ENCODE results near the gene HNRNPA0.

HNRNPA0 gene

GRCh38 chr5:137741718-137742117, 12.4 kb downstream of the HNRNPA0 start:
- Histone ChIP-seq H3K4me3 (IDR thresholded peaks at IDR 0.05; ENCODE audit: insufficient read depth, low read depth, low read length) (no peak overlapping the region), H3K4me2 (no peak overlapping the region), H4K20me1 (ENCODE audit: insufficient read depth) (no peaks in the 10 kb centered on the region), H2AFZ (ENCODE audit: low read depth) (no peak overlapping the region), H3K27ac (no peak overlapping the region), H3K9ac (no peak overlapping the region), H3K4me1 (ENCODE audit: low read depth, poor library complexity, severe bottlenecking) (peaks cover 3% of the 10 kb centered on the region), H3K79me2 (ENCODE audit: insufficient read depth, low read depth) (no peaks in the 10 kb centered on the region), H3K27me3 (ENCODE audit: insufficient read depth, low read depth) (no peaks in the 10 kb centered on the region), H3K36me3 (ENCODE audit: insufficient read depth) (no peaks in the 10 kb centered on the region)
- TF ChIP-seq, protein P1, sequence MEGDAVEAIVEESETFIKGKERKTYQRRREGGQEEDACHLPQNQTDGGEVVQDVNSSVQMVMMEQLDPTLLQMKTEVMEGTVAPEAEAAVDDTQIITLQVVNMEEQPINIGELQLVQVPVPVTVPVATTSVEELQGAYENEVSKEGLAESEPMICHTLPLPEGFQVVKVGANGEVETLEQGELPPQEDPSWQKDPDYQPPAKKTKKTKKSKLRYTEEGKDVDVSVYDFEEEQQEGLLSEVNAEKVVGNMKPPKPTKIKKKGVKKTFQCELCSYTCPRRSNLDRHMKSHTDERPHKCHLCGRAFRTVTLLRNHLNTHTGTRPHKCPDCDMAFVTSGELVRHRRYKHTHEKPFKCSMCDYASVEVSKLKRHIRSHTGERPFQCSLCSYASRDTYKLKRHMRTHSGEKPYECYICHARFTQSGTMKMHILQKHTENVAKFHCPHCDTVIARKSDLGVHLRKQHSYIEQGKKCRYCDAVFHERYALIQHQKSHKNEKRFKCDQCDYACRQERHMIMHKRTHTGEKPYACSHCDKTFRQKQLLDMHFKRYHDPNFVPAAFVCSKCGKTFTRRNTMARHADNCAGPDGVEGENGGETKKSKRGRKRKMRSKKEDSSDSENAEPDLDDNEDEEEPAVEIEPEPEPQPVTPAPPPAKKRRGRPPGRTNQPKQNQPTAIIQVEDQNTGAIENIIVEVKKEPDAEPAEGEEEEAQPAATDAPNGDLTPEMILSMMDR (conservative IDR thresholded peaks at IDR 0.05; ENCODE audit: low read depth, low read length), result no peak

GRCh38 chr5:137739737-137740136, 14.4 kb downstream of the HNRNPA0 start:
- Histone ChIP-seq H2AFZ (ENCODE audit: low read depth) (no peak overlapping the region), H3K27ac (no peak overlapping the region), H3K4me1 (ENCODE audit: low read depth, poor library complexity, severe bottlenecking) (peaks cover 13% of the 10 kb centered on the region), H3K4me2 (no peak overlapping the region), H3K36me3 (ENCODE audit: insufficient read depth) (no peaks in the 10 kb centered on the region), H3K4me3 (IDR thresholded peaks at IDR 0.05; ENCODE audit: insufficient read depth, low read depth, low read length) (no peak overlapping the region), H3K79me2 (ENCODE audit: insufficient read depth, low read depth) (no peaks in the 10 kb centered on the region), H3K27me3 (ENCODE audit: insufficient read depth, low read depth) (no peaks in the 10 kb centered on the region), H3K9ac (no peak overlapping the region), H4K20me1 (ENCODE audit: insufficient read depth) (no peaks in the 10 kb centered on the region)
- TF ChIP-seq, protein P1 (conservative IDR thresholded peaks at IDR 0.05; ENCODE audit: low read depth, low read length), result no peak

DNA sequence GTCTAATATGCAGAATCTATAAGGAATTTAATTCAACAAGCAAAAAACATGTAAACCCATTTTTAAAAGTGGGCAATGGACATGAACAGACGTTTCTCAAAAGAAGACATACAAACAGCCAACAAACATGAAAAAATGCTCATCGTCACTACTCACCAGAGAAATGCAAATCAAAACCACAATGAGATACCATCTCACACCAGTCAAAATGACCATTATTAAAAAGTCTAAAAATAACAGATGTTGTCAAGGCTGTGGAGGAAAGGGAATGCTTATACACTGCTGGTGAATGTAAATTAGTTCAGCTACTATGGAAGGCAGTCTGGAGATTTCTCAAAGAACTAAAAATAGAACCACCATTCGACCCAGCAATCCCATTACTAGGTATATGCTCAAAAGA, 15.2 kb downstream of the HNRNPA0 start:
- H3K9ac ChIP-seq, result no peak overlapping the region
- TF ChIP-seq, protein P1 (conservative IDR thresholded peaks at IDR 0.05; ENCODE audit: low read depth, low read length), result no peak
- peaks cover 13% of the 10 kb centered on the region for H3K4me1 ChIP-seq (ENCODE audit: low read depth, poor library complexity, severe bottlenecking)
- H3K36me3 ChIP-seq (ENCODE audit: insufficient read depth), result no peaks in the 10 kb centered on the region
- no peaks in the 10 kb centered on the region for H3K79me2 ChIP-seq (ENCODE audit: insufficient read depth, low read depth)
- no peak overlapping the region for H3K27ac ChIP-seq
- H2AFZ ChIP-seq (ENCODE audit: low read depth), result no peak overlapping the region
- H4K20me1 ChIP-seq (ENCODE audit: insufficient read depth), result no peaks in the 10 kb centered on the region
- no peaks in the 10 kb centered on the region for H3K27me3 ChIP-seq (ENCODE audit: insufficient read depth, low read depth)
- no peak overlapping the region for H3K4me2 ChIP-seq
- no peak overlapping the region for H3K4me3 ChIP-seq (IDR thresholded peaks at IDR 0.05; ENCODE audit: insufficient read depth, low read depth, low read length)

DNA sequence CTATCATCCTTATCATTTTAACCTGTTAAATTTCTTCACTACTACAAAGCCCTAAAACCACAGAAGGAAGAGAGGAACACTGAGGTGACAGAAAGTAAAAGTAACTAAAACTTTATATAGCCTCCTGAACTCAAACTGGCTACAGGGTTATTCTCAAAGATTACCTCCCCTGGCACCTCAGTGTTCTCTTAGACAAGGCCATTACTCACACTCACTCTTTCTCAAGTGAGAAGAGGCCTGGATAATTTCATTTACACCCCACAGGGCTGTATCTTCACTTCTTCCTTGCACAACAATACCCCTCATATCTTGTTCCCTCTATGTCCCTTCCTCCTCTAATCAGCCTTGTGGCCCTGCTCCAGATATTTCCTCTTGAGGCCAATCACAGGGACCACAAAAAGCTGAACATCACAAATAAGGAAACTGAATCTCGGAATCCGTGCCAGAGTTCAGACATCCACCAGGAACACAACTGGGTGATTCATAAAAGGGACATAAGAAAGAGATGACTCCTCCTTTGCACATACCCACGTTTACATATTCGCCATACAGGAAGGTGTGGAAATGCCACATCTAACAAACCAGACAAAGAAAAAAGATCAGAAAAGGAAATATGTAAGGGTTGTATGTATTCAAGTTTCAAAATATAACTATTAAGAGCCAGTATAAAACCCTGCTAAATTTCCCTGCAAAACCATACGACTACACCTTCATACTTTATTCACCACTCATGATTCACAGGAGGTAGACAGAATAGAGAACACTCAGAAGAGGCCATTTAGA, 16.6 kb downstream of the HNRNPA0 start:
- H3K4me3 ChIP-seq (IDR thresholded peaks at IDR 0.05; ENCODE audit: insufficient read depth, low read depth, low read length), result no peak overlapping the region
- H3K79me2 ChIP-seq (ENCODE audit: insufficient read depth, low read depth), result no peaks in the 10 kb centered on the region
- no peaks in the 10 kb centered on the region for H3K36me3 ChIP-seq (ENCODE audit: insufficient read depth)
- H3K27ac ChIP-seq, result no peak overlapping the region
- H3K4me2 ChIP-seq, result no peak overlapping the region
- no peaks in the 10 kb centered on the region for H4K20me1 ChIP-seq (ENCODE audit: insufficient read depth)
- H3K9ac ChIP-seq, result no peak overlapping the region
- H3K4me1 ChIP-seq (ENCODE audit: low read depth, poor library complexity, severe bottlenecking), result peaks cover 13% of the 10 kb centered on the region
- no peaks in the 10 kb centered on the region for H3K27me3 ChIP-seq (ENCODE audit: insufficient read depth, low read depth)
- no peak overlapping the region for H2AFZ ChIP-seq (ENCODE audit: low read depth)
- TF ChIP-seq, protein P1 (conservative IDR thresholded peaks at IDR 0.05; ENCODE audit: low read depth, low read length), result no peak

Measured in KMS-11 (cell line).